Raji (cell line): ENCODE measurements around the gene COL4A6.

ENCODE experiments used
- POLR2A ChIP-seq: IDR thresholded peaks from 2 replicates; pipeline ENCODE4 v1.6.1; 2011; ENCODE audit warnings: low read depth, low read length, control low read depth; ENCODE audit not compliant: insufficient read depth

Gene COL4A6

DNA sequence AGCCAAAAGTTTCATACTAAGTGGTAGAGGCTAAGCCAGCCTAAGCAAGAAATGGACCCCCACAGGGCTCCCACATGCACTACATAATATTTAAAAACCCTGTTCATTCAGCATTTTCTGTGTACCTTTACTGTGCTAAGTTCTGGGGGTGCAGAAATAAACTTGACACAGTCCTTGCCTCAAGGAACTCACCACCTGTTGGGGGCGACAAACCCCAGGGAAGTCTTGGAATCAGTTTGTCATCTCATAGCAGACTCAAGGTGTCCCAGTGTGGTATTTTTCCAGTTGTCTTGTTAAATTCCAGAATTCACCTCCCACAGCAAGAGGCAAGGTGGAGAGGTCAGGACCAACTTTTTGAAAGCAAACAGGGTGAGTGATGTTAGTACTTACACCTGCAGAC lies 303.5 kb downstream of the COL4A6 start:
- no peak for TF ChIP-seq POLR2A

DNA sequence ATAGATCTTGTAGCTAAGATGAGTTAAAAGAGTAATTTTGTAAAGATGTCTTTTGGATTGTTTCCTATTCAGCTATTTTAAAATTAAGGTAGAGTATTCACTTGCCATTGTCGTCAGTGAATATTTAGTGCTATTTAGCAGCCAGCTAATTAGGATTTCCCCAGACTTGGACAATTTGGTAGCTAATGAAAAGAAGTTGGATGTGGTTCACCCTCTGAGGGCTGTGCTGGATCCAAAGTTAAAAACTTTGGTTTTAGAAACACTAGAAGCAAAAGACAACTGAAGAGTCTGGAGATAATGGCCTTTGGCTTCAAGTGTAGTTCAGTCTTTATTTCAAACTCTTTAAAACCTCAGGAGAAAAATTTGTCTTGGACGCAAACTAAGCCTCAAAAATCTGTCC lies 305.3 kb downstream of the COL4A6 start:
- TF ChIP-seq POLR2A: no peak

DNA sequence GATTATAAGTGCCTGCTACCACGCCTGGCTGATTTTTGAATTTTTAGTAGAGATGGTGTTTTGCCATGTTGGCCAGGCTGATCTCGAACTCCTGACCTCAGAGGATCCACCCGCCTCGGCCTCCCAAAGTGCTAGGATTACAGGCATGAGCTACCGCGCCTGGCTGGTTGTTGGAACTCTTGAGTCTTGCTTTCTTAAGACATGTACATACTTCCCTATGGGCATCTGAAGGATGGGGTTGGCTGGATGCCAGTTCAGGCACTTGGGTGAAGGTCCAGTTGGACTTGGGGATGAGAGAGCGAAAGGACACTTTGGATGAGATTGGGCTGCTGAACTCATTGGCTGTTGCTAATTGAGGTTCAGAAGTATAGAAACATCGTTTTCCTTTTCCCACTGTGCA lies 306.2 kb downstream of the COL4A6 start:
- TF ChIP-seq POLR2A: no peak

DNA sequence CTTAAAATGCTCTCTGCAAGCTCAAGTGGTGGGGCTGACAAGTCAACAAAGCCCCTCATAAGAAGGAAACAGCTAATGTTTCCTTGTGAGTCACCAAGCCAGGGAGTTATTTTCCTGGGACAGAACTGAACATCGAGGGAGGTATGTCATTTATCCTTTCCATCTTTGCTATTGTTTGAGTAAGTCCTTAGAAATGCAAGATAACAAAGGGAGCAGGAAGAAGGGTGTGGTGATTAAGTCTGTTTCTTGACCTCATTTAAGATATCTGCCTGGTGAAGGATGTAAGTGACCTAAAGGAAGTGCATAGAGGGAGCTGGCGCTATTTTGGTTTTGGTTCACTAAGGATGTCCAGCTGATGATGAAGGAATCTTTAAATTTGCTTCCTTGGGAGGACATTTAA lies 306.8 kb downstream of the COL4A6 start:
- TF ChIP-seq POLR2A: no peak

DNA sequence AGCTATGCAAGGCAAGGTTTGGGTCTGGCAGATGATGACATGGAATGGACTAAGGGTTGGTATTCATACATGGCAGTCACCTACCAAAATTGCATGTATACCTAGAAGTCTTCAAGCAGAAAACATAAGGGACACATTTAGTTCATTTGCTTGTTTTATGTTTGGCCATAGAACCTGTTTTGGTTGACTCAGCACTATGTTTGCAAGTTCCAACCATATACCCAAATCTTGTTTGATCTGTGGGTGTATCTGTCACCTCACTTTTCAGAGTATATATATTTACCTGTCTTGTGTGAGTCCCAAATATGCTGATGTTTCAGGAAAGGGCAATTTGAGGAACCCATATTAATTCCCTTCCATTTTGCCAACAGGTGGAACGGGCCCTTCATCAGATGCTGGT lies 307.3 kb downstream of the COL4A6 start:
- TF ChIP-seq POLR2A: no peak

DNA sequence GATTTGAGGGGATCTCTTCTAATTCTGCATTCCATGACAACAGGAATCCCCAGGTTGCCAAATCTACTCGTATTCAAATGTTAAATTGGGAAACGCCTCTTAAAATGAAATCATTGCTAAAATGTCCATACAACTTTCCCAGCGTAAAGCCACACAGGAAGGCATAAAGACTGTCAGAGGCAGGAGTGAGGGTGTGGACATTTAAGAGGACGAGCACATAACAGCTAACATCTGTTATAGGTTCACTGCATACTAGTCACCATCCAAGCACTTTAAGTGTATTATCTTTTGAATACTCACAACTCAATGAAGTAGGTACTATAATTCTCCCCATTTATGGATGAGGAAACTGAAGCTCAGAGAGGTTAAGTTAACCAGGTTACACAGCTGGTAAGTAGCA lies 311.1 kb downstream of the COL4A6 start:
- no peak for TF ChIP-seq POLR2A

DNA sequence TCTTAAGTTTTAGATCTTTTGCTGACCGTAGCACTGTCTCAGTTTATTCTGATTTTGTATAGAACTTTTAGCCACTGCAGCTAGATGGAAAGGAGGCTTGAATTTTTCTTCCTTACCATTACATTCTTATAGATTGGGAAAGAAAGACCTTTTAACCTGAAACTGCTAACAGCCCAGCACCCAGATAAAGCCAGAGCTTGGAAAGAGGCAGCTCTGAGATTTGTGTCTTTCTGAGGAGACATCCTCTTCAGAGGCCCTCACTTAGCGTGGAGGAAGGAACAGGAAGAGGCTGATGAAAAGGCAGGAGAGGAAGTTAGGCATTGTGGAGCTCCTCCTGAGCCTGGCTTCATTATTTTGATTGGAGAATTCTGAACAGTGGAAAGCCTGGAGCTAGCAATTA lies 311.6 kb downstream of the COL4A6 start:
- TF ChIP-seq POLR2A: no peak

DNA sequence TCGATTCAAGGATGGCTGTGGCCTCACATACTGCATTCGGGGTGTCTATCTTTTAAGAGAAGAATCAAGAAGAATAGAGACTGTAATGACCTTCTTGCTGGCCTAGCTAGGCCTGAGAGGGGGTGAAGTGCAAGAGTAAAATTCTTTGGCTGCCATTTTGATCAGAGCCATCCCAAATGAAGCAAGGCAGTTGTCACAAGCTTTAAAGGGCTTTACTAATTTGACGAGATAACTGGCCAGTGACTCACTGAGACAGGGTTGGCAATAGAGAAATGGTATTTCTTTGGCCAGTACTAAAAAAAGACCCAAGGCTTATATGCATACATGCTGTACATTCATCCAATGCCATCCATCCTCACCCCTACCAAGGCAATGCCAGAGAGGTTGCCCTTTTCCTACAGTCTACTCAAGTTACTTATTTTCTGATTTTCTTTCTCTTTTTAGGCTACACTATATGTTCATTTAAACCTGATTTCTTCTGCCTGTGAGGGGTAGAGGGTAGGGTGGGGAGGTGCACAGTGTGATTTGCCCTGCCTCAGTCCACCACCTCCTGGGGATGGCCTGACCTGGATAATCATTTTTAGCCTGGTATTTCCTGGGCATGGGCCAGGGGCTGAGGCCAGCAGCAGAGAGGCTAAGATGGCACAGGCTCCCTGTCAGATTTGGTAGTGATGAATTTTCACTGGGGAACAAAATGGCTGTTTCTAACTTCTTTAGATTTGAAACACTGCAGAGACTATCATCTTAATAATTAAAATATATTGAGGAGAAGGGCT lies 314.4 kb downstream of the COL4A6 start:
- no peak for TF ChIP-seq POLR2A

DNA sequence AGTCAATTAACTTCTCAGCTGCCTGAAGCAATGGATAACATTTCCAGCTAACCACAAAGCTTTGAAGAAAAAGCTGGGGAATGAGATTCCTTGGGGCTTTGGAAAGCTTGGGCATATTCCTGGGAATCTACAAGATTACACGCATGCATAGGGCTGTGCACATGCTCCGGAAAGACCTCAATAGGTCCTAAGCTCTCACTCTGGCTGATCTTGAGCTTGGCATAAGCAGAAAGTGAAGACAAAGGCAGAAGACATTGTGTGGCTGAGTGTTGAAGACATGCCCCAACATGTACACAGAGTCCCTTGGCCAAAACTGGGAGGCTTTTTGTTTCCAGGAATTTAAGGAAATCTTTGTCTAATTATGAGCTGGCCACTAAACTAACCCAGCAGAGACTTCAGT lies 315.5 kb downstream of the COL4A6 start:
- no peak for TF ChIP-seq POLR2A

DNA sequence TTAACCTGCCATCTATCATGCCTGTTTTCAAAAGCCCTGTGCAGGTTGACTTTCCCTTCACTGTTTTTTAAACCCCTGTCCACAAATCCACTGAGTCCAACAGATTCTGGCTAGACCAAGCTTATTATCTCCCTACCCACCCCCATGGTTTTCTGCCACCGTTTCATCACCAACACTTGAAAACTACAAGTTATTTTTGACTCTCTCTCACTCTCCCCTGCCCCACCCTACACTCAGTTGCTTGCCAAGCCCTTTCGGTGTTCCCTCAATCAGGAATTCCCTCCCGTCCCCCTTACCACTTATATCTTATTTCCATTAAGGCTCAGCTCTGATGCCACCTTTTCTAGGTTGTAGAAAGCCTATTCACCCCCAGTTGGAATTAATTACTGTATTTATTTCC lies 316.9 kb downstream of the COL4A6 start:
- no peak for TF ChIP-seq POLR2A

DNA sequence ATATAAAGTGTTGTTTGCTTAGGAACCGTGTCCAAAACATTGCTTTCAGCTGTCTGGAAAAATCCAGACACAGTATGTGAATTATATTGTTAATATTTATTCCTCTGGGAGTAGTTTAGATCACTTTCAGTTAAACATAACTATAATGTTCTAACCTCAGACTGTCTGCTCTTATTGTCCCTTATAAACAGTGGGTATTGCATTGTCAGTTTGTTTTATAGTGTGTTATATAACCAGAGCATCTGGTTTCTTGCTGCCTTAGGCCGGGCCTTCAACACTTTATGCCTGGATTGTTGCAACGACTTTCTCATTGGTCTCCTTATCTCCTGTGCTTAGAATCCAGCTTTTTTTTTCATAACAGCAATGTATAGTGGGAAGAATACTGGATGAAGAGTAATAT lies 320.2 kb downstream of the COL4A6 start:
- no peak for TF ChIP-seq POLR2A

DNA sequence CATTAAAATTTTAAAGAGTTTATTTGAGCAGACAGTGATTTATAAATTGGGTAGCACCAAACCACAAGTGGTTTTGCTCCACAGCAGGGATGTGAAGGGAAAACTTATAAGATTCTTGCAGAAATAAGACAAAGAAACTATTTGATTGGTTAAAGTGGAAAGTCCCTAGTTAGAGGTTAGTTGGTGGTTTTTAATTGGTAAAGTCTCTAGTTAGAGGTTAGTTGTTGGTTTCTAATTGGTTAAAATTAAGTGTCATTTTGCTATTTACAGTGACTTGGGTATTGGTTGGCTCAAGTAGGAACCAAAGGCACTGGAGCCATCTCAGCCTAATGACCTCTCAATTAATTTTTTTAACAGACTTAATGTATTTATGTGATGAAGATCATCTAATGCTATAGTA lies 323.7 kb downstream of the COL4A6 start:
- TF ChIP-seq POLR2A: no peak
